ENCODE measurements around the gene EMX2. TPM values are rescaled to one million over a fixed set of nuclear protein-coding genes. Genes with fewer than 3 reads are reported as not detected.
"Not testable (repeated sequence)": the region's sequence is repeated elsewhere in the genome, so short reads cannot be mapped to it uniquely, and the experiment has no call there.

EMX2 gene
- total RNA-seq, 1 donor from 2014 or later: 0.47 TPM

DNA sequence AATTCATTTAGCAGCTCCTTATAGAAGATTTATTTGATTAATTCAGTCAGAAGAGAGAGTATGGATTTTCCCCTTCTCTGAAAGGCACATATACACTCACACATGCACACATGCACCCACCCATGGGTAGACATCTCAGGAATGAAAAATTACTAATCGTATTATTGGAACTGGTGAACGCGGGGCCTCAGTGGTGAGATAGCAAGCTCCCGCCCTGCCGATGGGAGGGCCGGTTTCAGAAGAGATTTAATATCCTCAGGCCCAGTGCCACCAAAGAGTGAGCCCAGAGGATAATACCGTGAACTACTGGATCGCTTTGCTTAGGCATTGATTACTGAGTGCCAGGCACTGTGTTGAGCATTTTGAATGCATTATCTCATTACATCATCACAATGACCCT lies 38.0 kb upstream of the EMX2 start:
- no peak for DNase-seq
- Mint-ChIP-seq H3K9me3 (ENCODE audit: unreplicated experiment) (peaks cover 11% of the 10 kb centered on the region), H3K4me3 (ENCODE audit: unreplicated experiment) (no peak overlapping the region), H3K36me3 (ENCODE audit: unreplicated experiment) (no peaks in the 10 kb centered on the region), H3K27me3 (ENCODE audit: unreplicated experiment) (peaks cover 3% of the 10 kb centered on the region), H3K4me1 (ENCODE audit: low read depth, unreplicated experiment) (peaks cover 24% of the 10 kb centered on the region), H3K27ac (ENCODE audit: unreplicated experiment) (no peak overlapping the region)
- TF ChIP-seq, protein P1, sequence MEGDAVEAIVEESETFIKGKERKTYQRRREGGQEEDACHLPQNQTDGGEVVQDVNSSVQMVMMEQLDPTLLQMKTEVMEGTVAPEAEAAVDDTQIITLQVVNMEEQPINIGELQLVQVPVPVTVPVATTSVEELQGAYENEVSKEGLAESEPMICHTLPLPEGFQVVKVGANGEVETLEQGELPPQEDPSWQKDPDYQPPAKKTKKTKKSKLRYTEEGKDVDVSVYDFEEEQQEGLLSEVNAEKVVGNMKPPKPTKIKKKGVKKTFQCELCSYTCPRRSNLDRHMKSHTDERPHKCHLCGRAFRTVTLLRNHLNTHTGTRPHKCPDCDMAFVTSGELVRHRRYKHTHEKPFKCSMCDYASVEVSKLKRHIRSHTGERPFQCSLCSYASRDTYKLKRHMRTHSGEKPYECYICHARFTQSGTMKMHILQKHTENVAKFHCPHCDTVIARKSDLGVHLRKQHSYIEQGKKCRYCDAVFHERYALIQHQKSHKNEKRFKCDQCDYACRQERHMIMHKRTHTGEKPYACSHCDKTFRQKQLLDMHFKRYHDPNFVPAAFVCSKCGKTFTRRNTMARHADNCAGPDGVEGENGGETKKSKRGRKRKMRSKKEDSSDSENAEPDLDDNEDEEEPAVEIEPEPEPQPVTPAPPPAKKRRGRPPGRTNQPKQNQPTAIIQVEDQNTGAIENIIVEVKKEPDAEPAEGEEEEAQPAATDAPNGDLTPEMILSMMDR (IDR thresholded peaks at IDR 0.05; ENCODE audit: partially characterized antibody, unreplicated experiment): no peak

DNA sequence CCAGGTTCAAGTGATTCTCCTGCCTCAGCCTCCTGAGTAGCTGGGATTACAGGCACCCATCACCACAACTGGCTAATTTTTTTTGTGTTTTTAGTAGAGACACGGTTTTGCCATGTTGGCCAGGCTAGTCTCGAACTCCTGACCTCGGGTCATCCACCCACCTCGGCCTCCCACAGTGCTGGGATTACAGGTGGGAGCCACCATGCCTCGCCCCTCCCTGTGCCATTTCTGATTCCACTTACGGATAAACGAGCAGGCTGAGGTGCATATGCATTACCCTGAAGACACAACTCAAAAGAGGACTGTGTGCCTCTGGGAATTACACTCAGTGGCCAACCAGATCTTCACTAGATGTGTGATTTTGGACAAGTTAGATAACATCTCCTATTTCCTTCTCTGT lies 35.5 kb upstream of the EMX2 start:
- not testable (repeated sequence) for H3K9me3 Mint-ChIP-seq (ENCODE audit: unreplicated experiment); H3K27ac Mint-ChIP-seq (ENCODE audit: unreplicated experiment); H3K4me3 Mint-ChIP-seq (ENCODE audit: unreplicated experiment); H3K36me3 Mint-ChIP-seq (ENCODE audit: unreplicated experiment); H3K27me3 Mint-ChIP-seq (ENCODE audit: unreplicated experiment); DNase-seq
- peaks cover 17% of the 10 kb centered on the region for H3K4me1 Mint-ChIP-seq (ENCODE audit: low read depth, unreplicated experiment)

DNA sequence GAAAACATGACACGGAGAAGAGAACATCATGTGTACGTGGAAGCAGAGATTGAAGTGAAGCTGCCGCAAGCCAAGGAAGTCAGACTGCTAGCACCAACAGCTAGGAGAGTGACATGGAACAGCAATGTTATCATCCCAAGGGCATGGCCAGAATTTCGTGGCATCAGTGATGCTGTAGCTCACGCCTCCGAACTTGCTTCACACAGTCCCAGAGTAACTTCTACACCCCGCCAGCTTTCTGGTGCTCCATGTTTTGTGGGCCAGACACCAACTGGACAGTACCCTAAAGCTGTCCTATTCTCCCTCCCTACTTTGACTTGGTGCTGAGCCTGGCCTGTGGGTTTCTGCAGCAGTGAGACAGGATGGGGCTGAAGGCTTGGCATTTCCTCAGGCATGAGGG lies 33.0 kb upstream of the EMX2 start:
- no peak overlapping the region for H3K27ac Mint-ChIP-seq (ENCODE audit: unreplicated experiment)
- H3K9me3 Mint-ChIP-seq (ENCODE audit: unreplicated experiment): peaks cover 1% of the 10 kb centered on the region
- no peak for DNase-seq
- no peaks in the 10 kb centered on the region for H3K27me3 Mint-ChIP-seq (ENCODE audit: unreplicated experiment)
- TF ChIP-seq, protein P1 (IDR thresholded peaks at IDR 0.05; ENCODE audit: partially characterized antibody, unreplicated experiment): no peak
- no peak overlapping the region for H3K4me3 Mint-ChIP-seq (ENCODE audit: unreplicated experiment)
- peaks cover 5% of the 10 kb centered on the region for H3K4me1 Mint-ChIP-seq (ENCODE audit: low read depth, unreplicated experiment)
- H3K36me3 Mint-ChIP-seq (ENCODE audit: unreplicated experiment): no peaks in the 10 kb centered on the region

GRCh38 chr10:117511601-117512390 lies 30.8 kb upstream of the EMX2 start:
- Mint-ChIP-seq H3K4me3 (ENCODE audit: unreplicated experiment) (no peak overlapping the region), H3K27ac (ENCODE audit: unreplicated experiment) (no peak overlapping the region), H3K27me3 (ENCODE audit: unreplicated experiment) (no peaks in the 10 kb centered on the region), H3K4me1 (ENCODE audit: low read depth, unreplicated experiment) (peaks cover 6% of the 10 kb centered on the region), H3K9me3 (ENCODE audit: unreplicated experiment) (peaks cover 1% of the 10 kb centered on the region), H3K36me3 (ENCODE audit: unreplicated experiment) (no peaks in the 10 kb centered on the region)
- TF ChIP-seq, protein P1 (IDR thresholded peaks at IDR 0.05; ENCODE audit: partially characterized antibody, unreplicated experiment): no peak
- DNase-seq: no peak

GRCh38 chr10:117514971-117515370 lies 27.6 kb upstream of the EMX2 start:
- H3K9me3 Mint-ChIP-seq (ENCODE audit: unreplicated experiment): peaks cover 1% of the 10 kb centered on the region

More at GRCh38 chr10:117514971-117515370, 27.6 kb upstream of the EMX2 start:
- no peak overlapping the region for H3K4me3 Mint-ChIP-seq (ENCODE audit: unreplicated experiment)
- H3K27ac Mint-ChIP-seq (ENCODE audit: unreplicated experiment): no peak overlapping the region
- DNase-seq: no peak
- no peaks in the 10 kb centered on the region for H3K27me3 Mint-ChIP-seq (ENCODE audit: unreplicated experiment)
- peaks cover 6% of the 10 kb centered on the region for H3K4me1 Mint-ChIP-seq (ENCODE audit: low read depth, unreplicated experiment)
- no peaks in the 10 kb centered on the region for H3K36me3 Mint-ChIP-seq (ENCODE audit: unreplicated experiment)
- TF ChIP-seq, protein P1 (IDR thresholded peaks at IDR 0.05; ENCODE audit: partially characterized antibody, unreplicated experiment): no peak
